Gastroesophageal sphincter (tissue), 3 donors: ENCODE measurements around the gene CTSE.

Experiments
- EP300 ChIP-seq: sonication (generic); formaldehyde crosslinking; IDR thresholded peaks from one replicate; pipeline ENCODE4 v1.6.1; 2017; ENCODE audit warnings: antibody characterized with exemption, mild to moderate bottlenecking
- POLR2A ChIP-seq, 2 donors: fragments of 450-650 bp; IDR thresholded peaks; one replicate each; pipeline ENCODE4 v1.6.1; 2017; ENCODE audit warnings: antibody characterized with exemption in 2 of 2, mild to moderate bottlenecking in 2 of 2, moderate library complexity in 1 of 2
- POLR2AphosphoS5 ChIP-seq: sonication (generic); formaldehyde crosslinking; IDR thresholded peaks from one replicate; pipeline ENCODE4 v1.6.1; 2017; ENCODE audit warnings: antibody characterized with exemption
- TF ChIP-seq, protein P1 (sequence below), 4 experiments: fragments of 200-600 bp in 2 of 4; fragments of 450-650 bp in 2 of 4; sonication (generic) in 1 of 4; IDR thresholded peaks; one replicate each; pipeline ENCODE4 v1.5.1; 2017 to 2019; ENCODE audit warnings: antibody characterized with exemption in 4 of 4, mild to moderate bottlenecking in 2 of 4, moderate library complexity in 2 of 4

DNA sequence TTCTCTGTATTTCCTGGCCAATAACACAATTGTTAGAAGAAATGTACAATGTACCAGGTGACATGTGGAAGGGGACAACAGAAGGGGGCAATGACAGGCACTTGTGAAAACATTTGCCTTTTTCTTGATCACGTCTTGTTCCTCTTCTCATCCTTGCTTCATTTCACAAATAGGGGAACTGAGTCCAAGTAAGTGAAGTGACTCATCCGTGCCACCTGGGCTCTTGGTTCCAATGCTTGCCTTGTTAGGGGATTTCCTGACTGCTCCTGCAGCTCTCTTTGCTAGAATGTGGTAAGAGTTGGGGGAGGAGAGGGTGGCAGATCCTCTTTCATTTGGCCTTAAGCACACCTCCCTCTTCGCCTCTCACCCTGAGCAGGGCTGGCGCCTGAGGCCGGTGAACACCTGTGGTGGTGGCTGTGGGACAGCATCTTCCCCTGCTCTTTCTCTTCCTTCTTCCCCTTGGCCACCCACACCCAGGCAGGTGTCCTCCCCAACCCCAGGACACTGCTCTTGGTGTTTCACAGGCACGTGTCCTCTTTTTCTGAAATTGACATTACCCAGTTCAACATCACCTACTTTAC lies 27.1 kb upstream of the CTSE start:
- TF ChIP-seq, protein P1, sequence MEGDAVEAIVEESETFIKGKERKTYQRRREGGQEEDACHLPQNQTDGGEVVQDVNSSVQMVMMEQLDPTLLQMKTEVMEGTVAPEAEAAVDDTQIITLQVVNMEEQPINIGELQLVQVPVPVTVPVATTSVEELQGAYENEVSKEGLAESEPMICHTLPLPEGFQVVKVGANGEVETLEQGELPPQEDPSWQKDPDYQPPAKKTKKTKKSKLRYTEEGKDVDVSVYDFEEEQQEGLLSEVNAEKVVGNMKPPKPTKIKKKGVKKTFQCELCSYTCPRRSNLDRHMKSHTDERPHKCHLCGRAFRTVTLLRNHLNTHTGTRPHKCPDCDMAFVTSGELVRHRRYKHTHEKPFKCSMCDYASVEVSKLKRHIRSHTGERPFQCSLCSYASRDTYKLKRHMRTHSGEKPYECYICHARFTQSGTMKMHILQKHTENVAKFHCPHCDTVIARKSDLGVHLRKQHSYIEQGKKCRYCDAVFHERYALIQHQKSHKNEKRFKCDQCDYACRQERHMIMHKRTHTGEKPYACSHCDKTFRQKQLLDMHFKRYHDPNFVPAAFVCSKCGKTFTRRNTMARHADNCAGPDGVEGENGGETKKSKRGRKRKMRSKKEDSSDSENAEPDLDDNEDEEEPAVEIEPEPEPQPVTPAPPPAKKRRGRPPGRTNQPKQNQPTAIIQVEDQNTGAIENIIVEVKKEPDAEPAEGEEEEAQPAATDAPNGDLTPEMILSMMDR (IDR thresholded peaks at IDR 0.05), result no peak
- TF ChIP-seq POLR2A (IDR thresholded peaks at IDR 0.05) (no peak), POLR2AphosphoS5 (no peak), EP300 (no peak)
